Neutrophil (primary cell): ENCODE results near the gene ESF1.

Source experiments
- H3K27ac ChIP-seq: fragments of 200-600 bp; sonication (generic); 2 replicates; pipeline ENCODE4 v1.5.1; 2016; ENCODE audit warnings: mild to moderate bottlenecking, moderate library complexity
- H3K27me3 ChIP-seq: fragments of 200-600 bp; sonication (generic); 2 replicates; pipeline ENCODE4 v1.6.0; 2016; ENCODE audit warnings: mild to moderate bottlenecking
- H3K36me3 ChIP-seq: fragments of 200-600 bp; sonication (generic); 2 replicates; pipeline ENCODE4 v1.5.1; 2017
- H3K4me1 ChIP-seq, 2 experiments: fragments of 200-600 bp in 1 of 2; sonication (generic) in 1 of 2; 1 replicate in 1 of 2; 2 replicates in 1 of 2; pipeline versions ENCODE4 v1.5.1 to v1.6.1; 2013 to 2016; ENCODE audit warnings: low read depth in 1 of 2, low read length in 1 of 2, mild to moderate bottlenecking in 1 of 2, moderate library complexity in 1 of 2; ENCODE audit not compliant: control insufficient read depth in 1 of 2, insufficient read depth in 1 of 2
- H3K4me3 ChIP-seq, 2 experiments: fragments of 200-600 bp in 1 of 2; sonication (generic) in 1 of 2; 1 replicate in 1 of 2; 2 replicates in 1 of 2; pipeline ENCODE4 v1.5.1; 2013 to 2016; ENCODE audit warnings: low read depth in 1 of 2, low read length in 1 of 2, mild to moderate bottlenecking in 1 of 2, moderate library complexity in 1 of 2
- H3K9me3 ChIP-seq: fragments of 200-600 bp; sonication (generic); 2 replicates; pipeline ENCODE4 v1.5.1; 2016
- CTCF ChIP-seq: fragments of 200-600 bp; sonication (generic); IDR thresholded peaks from 2 replicates; pipeline ENCODE4 v1.5.1; 2016; ENCODE audit warnings: antibody characterized with exemption

ESF1 gene

GRCh38 chr20:13665709-13666395, 118.9 kb downstream of the ESF1 start:
- Histone ChIP-seq H3K4me1 (no peaks in the 10 kb centered on the region), H3K36me3 (no peaks in the 10 kb centered on the region), H3K27ac (no peak overlapping the region), H3K4me3 (no peak overlapping the region), H3K9me3 (no peaks in the 10 kb centered on the region), H3K27me3 (peaks cover 12% of the 10 kb centered on the region)
- no peak for TF ChIP-seq CTCF
